ENCODE data around the gene CIP2A.

The CIP2A gene

GRCh38 chr3:108555966-108556581 lies 33.2 kb downstream of the CIP2A start:
- no peak for DNase-seq

- no peak for DNase-seq
Observed at GRCh38 chr3:108554913-108555571, 34.2 kb downstream of the CIP2A start.

GRCh38 chr3:108554229-108554628 lies 35.0 kb downstream of the CIP2A start:
- no peak for DNase-seq

GRCh38 chr3:108552267-108553159 lies 36.7 kb downstream of the CIP2A start:
- peak; percentile 60 for DNase-seq

GRCh38 chr3:108548886-108549285 lies 40.4 kb downstream of the CIP2A start:
- no peak for DNase-seq

- DNase-seq = no peak
Observed at GRCh38 chr3:108548304-108548703, 40.9 kb downstream of the CIP2A start.

GRCh38 chr3:108546692-108547091 lies 42.5 kb downstream of the CIP2A start:
- DNase-seq = no peak

GRCh38 chr3:108546247-108546646 lies 43.0 kb downstream of the CIP2A start:
- DNase-seq = no peak

GRCh38 chr3:108538083-108538482 lies 51.2 kb downstream of the CIP2A start:
- no peak for DNase-seq

- DNase-seq = no peak
Observed at GRCh38 chr3:108528459-108529252, 60.6 kb downstream of the CIP2A start.

GRCh38 chr3:108527817-108528216 lies 61.4 kb downstream of the CIP2A start:
- no peak for DNase-seq

GRCh38 chr3:108527109-108527508 lies 62.1 kb downstream of the CIP2A start:
- no peak for DNase-seq

GRCh38 chr3:108525971-108526370 lies 63.3 kb downstream of the CIP2A start:
- no peak for DNase-seq

- no peak for DNase-seq
Observed at GRCh38 chr3:108525256-108525655, 64.0 kb downstream of the CIP2A start.

GRCh38 chr3:108524537-108524936 lies 64.7 kb downstream of the CIP2A start:
- no peak for DNase-seq

- no peak for DNase-seq
Observed at GRCh38 chr3:108518895-108519294, 70.3 kb downstream of the CIP2A start.

- no peak for DNase-seq
Observed at GRCh38 chr3:108516881-108517280, 72.4 kb downstream of the CIP2A start.

GRCh38 chr3:108513961-108514360 lies 75.3 kb downstream of the CIP2A start:
- DNase-seq = no peak

GRCh38 chr3:108512671-108513070 lies 76.6 kb downstream of the CIP2A start:
- DNase-seq = no peak

GRCh38 chr3:108511490-108511889 lies 77.7 kb downstream of the CIP2A start:
- no peak for DNase-seq

- DNase-seq = no peak
Observed at GRCh38 chr3:108511055-108511454, 78.2 kb downstream of the CIP2A start.

- DNase-seq = no peak
Observed at GRCh38 chr3:108510496-108510895, 78.7 kb downstream of the CIP2A start, which contains the start of gene MYH15. Gene MYH15, minus strand, starts transcription at chr3:108510596. Its CDS starts 66 bp downstream, at chr3:108510530.

GRCh38 chr3:108509871-108510270 lies 79.4 kb downstream of the CIP2A start:
- no peak for DNase-seq
